ENCODE measurements around the gene RNF215.

- TF ChIP-seq CTCF (IDR thresholded peaks at IDR 0.05; ENCODE audit: insufficient read depth, low read depth, low read length) (no peak), EZH2 (IDR thresholded peaks at IDR 0.05; ENCODE audit: insufficient read depth, low read length) (no peak)
Measured at GRCh38 chr22:30404307-30404706, 17.1 kb upstream of the RNF215 start.
